ENCODE measurements around the gene TEP1.

Gene TEP1

DNA sequence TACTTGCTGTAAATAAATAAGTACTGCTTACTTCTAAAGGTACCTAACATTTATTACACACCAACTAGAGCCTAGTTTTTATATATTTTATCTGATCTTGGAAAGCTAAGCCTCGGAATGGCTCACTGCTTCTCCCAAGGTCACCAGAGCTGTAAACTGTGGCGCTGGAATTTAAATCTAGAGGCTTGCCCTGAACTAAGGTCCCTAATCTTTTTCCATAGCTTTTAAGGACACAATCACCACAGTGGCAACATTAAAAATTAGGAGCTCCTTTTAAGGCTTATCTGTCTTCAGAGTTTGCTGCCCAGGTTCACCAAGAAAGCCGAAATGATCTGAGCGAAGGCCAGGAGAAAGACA, 80.9 kb downstream of the TEP1 start:
- peaks cover 2% of the 10 kb centered on the region for H3K36me3 Mint-ChIP-seq

GRCh38 chr14:20331053-20331613, 82.2 kb downstream of the TEP1 start:
- Mint-ChIP-seq H3K4me3 (no peak overlapping the region), H3K36me3 (peaks cover 3% of the 10 kb centered on the region), H3K27me3 (no peaks in the 10 kb centered on the region), H3K4me1 (peaks cover 24% of the 10 kb centered on the region), H3K27ac (peak overlapping the region; percentile 41), H3K9me3 (no peaks in the 10 kb centered on the region)
- DNase-seq (ENCODE audit: low spot score in 2 of 2) (no peak), ATAC-seq (ENCODE audit: low read depth) (no peak)

More for the DNA sequence above, 80.9 kb downstream of the TEP1 start:
- no peak for DNase-seq (ENCODE audit: low spot score in 2 of 2)
- Mint-ChIP-seq H3K9me3 (no peaks in the 10 kb centered on the region), H3K4me1 (peaks cover 22% of the 10 kb centered on the region), H3K27me3 (no peaks in the 10 kb centered on the region), H3K27ac (peak overlapping the region; percentile 92), H3K4me3 (peak overlapping the region; percentile 96)
- no peak for ATAC-seq (ENCODE audit: low read depth)

- Mint-ChIP-seq H3K4me3 (no peak overlapping the region), H3K27ac (no peak overlapping the region), H3K4me1 (peaks cover 24% of the 10 kb centered on the region), H3K9me3 (no peaks in the 10 kb centered on the region), H3K36me3 (peaks cover 6% of the 10 kb centered on the region), H3K27me3 (no peaks in the 10 kb centered on the region)
- no peak for DNase-seq (ENCODE audit: low spot score in 2 of 2)
- no peak for ATAC-seq (ENCODE audit: low read depth)
These were observed 83.9 kb downstream of the TEP1 start for GRCh38 chr14:20329355-20329754.

- H3K4me1 Mint-ChIP-seq = peaks cover 24% of the 10 kb centered on the region
- H3K9me3 Mint-ChIP-seq = no peaks in the 10 kb centered on the region
- H3K4me3 Mint-ChIP-seq = no peak overlapping the region
- DNase-seq (ENCODE audit: low spot score in 2 of 2) = no peak
- H3K27me3 Mint-ChIP-seq = no peaks in the 10 kb centered on the region
- peak overlapping the region; percentile 47 for H3K27ac Mint-ChIP-seq
- ATAC-seq (ENCODE audit: low read depth) = no peak
- H3K36me3 Mint-ChIP-seq = peaks cover 7% of the 10 kb centered on the region
These were observed 84.6 kb downstream of the TEP1 start for GRCh38 chr14:20328705-20329104.

GRCh38 chr14:20327005-20327869, 86.1 kb downstream of the TEP1 start:
- Mint-ChIP-seq H3K9me3 (no peaks in the 10 kb centered on the region), H3K4me3 (no peak overlapping the region), H3K4me1 (peaks cover 21% of the 10 kb centered on the region), H3K27ac (peak overlapping the region; percentile 64), H3K27me3 (no peaks in the 10 kb centered on the region), H3K36me3 (peaks cover 7% of the 10 kb centered on the region)
- peak; percentile 60 for ATAC-seq (ENCODE audit: low read depth)
- DNase-seq (ENCODE audit: low spot score in 2 of 2) = peak; percentile 20 to 58

- ATAC-seq (ENCODE audit: low read depth) = no peak
- Mint-ChIP-seq H3K36me3 (peaks cover 13% of the 10 kb centered on the region), H3K27ac (no peak overlapping the region), H3K4me3 (no peak overlapping the region), H3K4me1 (no peaks in the 10 kb centered on the region), H3K9me3 (no peaks in the 10 kb centered on the region), H3K27me3 (no peaks in the 10 kb centered on the region)
- DNase-seq (ENCODE audit: low spot score in 2 of 2) = no peak
These were observed 95.6 kb downstream of the TEP1 start for GRCh38 chr14:20317720-20318119.

Measured in memory B cell (primary cell).